ENCODE data around the gene SLC9A7.

The SLC9A7 gene

GRCh38 chrX:46597208-46597607, 161.7 kb downstream of the SLC9A7 start:
- DNase-seq = no peak

- DNase-seq = no peak
Measured at GRCh38 chrX:46595084-46595483, 163.8 kb downstream of the SLC9A7 start.

- no peak for DNase-seq
Measured at GRCh38 chrX:46589977-46590723, 168.8 kb downstream of the SLC9A7 start.

- peak; percentile 13 for DNase-seq
Measured at GRCh38 chrX:46588263-46588662, 170.7 kb downstream of the SLC9A7 start.

- no peak for DNase-seq
Measured at GRCh38 chrX:46587753-46588171, 171.2 kb downstream of the SLC9A7 start.

GRCh38 chrX:46587158-46587557, 171.8 kb downstream of the SLC9A7 start:
- DNase-seq = peak; percentile 23

- no peak for DNase-seq
Measured at GRCh38 chrX:46584736-46585135, 174.2 kb downstream of the SLC9A7 start.

GRCh38 chrX:46582966-46583365, 176.0 kb downstream of the SLC9A7 start:
- DNase-seq = peak; percentile 48

- no peak for DNase-seq
Measured at GRCh38 chrX:46582325-46582724, 176.6 kb downstream of the SLC9A7 start.

- DNase-seq = no peak
Measured at GRCh38 chrX:46580613-46581012, 178.3 kb downstream of the SLC9A7 start.

GRCh38 chrX:46579250-46579649, 179.7 kb downstream of the SLC9A7 start:
- DNase-seq = no peak

- DNase-seq = no peak
Measured at GRCh38 chrX:46577221-46578005, 181.5 kb downstream of the SLC9A7 start.

GRCh38 chrX:46576458-46576857, 182.5 kb downstream of the SLC9A7 start:
- no peak for DNase-seq

GRCh38 chrX:46575991-46576392, 182.9 kb downstream of the SLC9A7 start:
- DNase-seq = no peak

- DNase-seq = no peak
Measured at GRCh38 chrX:46575586-46575985, 183.3 kb downstream of the SLC9A7 start.

- DNase-seq = no peak
Measured at GRCh38 chrX:46574774-46575381, 184.0 kb downstream of the SLC9A7 start.

GRCh38 chrX:46573892-46574773, 184.8 kb downstream of the SLC9A7 start:
- peak; percentile 21 for DNase-seq

- DNase-seq = peak; percentile 11
Measured at GRCh38 chrX:46573331-46573891, 185.5 kb downstream of the SLC9A7 start, which contains the start of gene CHST7. Gene CHST7 (plus strand): TSS chrX:46573765. CDS start chrX:46573932, 167 bp downstream.

- no peak for DNase-seq
Measured at GRCh38 chrX:46572340-46572936, 186.5 kb downstream of the SLC9A7 start.

- no peak for DNase-seq
Measured at GRCh38 chrX:46571423-46572339, 187.2 kb downstream of the SLC9A7 start.

GRCh38 chrX:46569621-46570020, 189.3 kb downstream of the SLC9A7 start:
- DNase-seq = no peak
